Epithelial cell of esophagus (primary cell): ENCODE data around the gene ZC3HAV1.
"Not testable (repeated sequence)": the region's sequence is repeated elsewhere in the genome, so short reads cannot be mapped to it uniquely, and the experiment has no call there.

Experiments used
- DNase-seq: peaks from one replicate; pipeline ENCODE4 v3.0.0; 2010; ENCODE audit warnings: low read depth
- H3K4me3 ChIP-seq: 2 replicates; pipeline ENCODE4 v1.5.1; 2011; ENCODE audit warnings: mild to moderate bottlenecking, low read length, control low read depth
- TF ChIP-seq, protein P1 (sequence below): IDR thresholded peaks from 2 replicates; pipeline ENCODE4 v1.5.1; 2011; ENCODE audit warnings: low read depth, mild to moderate bottlenecking, low read length, control low read depth, inconsistent platforms; ENCODE audit not compliant: insufficient read depth; ENCODE audit errors: missing control alignments

The ZC3HAV1 gene

DNA sequence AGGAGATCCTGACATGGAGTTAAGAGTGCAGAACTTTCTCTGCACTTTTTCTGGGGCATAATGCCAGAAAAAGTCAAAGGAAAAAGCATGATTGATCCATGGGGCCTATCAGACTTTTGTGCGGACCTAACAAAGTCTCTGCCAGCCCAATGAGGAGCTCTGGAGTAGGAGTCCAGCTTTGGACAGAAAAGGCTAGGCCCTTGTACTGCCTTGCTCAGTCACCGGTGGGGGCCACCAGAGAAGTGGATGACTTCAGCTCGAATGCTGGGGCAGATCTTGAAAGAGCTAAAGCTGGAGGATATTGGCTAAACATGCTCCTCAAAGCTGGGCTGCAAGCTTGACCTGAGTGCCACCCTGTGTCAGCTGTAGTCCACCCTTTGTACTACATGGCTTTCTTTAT lies 2.8 kb upstream of the ZC3HAV1 start:
- TF ChIP-seq, protein P1, sequence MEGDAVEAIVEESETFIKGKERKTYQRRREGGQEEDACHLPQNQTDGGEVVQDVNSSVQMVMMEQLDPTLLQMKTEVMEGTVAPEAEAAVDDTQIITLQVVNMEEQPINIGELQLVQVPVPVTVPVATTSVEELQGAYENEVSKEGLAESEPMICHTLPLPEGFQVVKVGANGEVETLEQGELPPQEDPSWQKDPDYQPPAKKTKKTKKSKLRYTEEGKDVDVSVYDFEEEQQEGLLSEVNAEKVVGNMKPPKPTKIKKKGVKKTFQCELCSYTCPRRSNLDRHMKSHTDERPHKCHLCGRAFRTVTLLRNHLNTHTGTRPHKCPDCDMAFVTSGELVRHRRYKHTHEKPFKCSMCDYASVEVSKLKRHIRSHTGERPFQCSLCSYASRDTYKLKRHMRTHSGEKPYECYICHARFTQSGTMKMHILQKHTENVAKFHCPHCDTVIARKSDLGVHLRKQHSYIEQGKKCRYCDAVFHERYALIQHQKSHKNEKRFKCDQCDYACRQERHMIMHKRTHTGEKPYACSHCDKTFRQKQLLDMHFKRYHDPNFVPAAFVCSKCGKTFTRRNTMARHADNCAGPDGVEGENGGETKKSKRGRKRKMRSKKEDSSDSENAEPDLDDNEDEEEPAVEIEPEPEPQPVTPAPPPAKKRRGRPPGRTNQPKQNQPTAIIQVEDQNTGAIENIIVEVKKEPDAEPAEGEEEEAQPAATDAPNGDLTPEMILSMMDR: no peak
- H3K4me3 ChIP-seq: no peak overlapping the region
- no peak for DNase-seq

DNA sequence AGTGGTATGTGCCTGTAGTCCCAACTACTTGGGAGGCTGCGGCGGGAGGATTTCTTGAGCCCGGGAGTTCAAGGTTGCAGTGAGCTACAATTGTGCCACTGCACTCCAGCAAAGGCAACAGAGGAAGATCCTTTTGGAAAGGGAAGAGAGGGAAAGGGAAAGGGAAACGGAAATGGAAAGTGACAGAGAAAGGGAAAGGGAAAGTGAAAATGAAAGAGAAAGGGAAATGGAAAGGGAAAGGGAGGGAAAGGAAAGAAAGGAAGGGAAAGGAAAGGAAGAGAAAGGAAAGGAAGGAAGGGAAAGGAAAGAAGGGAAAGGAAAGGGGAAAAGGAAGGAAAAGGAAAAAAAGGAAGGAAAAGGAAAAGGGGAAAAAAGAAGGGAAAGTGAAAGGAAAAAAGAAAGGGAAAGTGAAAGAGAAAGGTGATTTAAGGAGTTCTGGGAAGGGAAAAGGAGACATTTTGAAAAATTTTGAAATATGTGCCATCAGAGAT lies 2.3 kb upstream of the ZC3HAV1 start:
- no peak overlapping the region for H3K4me3 ChIP-seq
- TF ChIP-seq, protein P1: no peak
- DNase-seq: no peak

DNA sequence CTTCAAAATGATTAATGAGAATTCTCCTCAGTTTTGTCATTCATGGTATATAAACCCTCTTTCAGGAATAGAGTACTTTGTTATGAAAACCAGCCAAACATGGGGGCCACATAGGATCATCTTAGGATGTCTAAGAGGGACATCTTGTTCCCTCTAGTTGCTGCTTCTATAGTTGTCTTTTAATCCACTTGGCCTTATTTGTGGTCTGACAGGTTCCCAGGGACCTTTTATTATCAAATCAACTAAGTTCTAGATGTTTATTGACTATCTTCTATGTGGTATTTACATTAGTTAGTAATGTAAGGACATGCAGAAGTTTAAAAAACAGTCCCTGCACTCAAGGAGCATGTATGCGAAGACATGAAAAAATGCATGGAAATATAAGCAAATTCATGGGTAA lies 1.6 kb upstream of the ZC3HAV1 start:
- no peak overlapping the region for H3K4me3 ChIP-seq
- no peak for DNase-seq
- TF ChIP-seq, protein P1: no peak

DNA sequence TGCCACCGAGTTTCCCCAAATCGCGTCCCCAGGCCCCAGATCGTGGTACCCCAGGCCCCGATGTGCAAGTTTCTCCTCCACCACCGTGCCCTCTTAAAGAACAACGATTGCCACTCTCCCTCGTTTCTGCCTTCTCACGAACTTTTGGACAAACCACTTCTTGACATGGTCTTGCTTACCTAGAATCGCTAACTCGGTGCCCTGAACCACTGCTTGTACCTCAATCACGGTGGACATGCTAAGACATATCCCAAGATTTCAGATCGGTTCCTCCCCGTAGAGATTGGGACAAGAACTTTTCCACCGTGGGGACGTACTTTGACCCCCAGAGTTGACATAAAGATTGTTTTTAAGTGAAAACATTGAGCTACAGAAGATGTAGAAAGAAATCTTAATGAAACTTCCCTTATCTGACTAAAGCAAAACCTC lies 477 bp upstream of the ZC3HAV1 start:
- H3K4me3 ChIP-seq: peak overlapping the region; percentile 86
- TF ChIP-seq, protein P1: no peak
- DNase-seq: no peak

DNA sequence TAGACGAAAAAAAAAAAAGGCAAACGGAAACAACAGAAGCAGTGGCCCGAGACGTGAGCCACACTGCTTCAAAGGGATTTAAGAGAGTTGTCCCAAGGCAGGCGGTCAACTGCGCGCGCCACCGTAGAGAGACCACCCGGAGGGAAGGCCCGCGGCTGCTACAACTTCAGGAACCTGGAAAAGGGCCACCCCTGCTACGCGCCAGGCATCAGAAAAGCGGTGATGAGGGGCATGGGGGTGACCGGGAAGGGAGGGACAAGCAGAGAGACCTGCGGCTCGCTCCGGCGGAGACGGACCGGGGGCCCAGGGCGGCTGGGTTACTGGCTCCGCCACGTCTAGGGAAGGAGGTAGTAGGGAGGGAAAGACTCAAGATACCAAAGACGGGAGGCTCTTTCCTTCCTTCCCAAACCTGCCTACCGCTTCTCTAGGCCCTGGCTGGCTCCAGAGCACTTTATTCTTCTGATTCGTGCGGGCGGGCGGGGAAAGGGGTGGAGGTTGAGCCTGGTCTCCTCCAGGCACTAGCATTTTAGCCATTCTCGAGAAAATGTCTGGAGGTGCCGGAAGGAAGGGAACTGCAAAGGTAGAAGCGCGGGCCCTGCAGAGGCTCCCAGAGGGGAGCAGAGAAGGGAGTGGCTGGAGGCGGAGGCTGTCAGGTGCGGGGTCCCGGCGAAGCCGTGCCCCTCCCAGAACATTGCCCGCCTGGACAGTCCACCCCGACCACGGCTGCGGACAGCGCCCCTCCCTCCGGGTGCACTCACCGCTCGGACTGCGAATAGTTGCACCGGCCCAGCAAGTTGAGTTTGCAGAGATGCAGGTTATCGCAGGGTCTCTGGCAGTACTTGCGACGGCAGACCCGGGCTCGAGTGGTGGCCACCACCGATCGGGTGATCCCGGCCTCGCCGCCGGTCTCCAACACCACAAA lies 993 bp downstream of the ZC3HAV1 start:
- DNase-seq: peak; percentile 27
- TF ChIP-seq, protein P1: no peak
- H3K4me3 ChIP-seq: peak overlapping the region; percentile 86

DNA sequence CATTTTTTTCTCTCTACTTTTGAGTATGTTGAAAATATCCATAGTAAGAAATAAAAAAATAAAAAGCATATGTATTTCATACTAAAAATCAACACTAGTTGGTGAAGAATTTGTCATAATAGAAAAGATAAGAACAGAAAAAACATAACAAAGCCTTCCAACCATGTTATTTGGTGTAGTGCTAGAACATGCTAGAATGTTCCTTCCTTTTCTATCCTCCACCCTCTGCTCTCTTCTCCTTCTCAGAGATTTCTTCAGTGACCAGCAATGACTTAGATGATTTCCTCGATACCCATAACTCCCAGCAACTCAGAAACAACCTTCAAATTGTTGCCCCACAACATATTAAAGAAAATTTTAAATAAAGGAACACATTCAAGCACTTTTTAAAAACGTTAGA lies 2.6 kb downstream of the ZC3HAV1 start:
- DNase-seq: no peak
- TF ChIP-seq, protein P1: no peak
- no peak overlapping the region for H3K4me3 ChIP-seq

DNA sequence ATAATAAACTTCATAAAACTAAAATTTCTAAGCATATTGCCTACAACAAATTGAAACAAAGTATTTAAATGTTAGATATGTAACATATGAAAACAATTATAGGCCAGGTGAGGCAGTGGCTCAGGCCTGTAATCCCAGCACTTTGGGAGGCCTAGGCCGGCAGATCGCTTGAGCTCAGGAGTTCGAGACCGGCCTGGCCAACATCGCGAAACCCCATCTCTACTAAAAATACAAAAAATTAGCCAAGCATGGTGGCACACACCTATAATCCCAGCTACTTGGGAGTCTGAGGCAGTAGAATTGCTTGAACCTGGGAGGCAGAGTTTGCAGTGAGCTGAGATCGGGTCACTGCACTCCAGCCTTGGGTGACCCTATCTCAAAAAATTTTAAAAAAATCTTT lies 3.3 kb downstream of the ZC3HAV1 start:
- H3K4me3 ChIP-seq, DNase-seq: not testable (repeated sequence)
